K562 (cell line): ENCODE data around the gene EIF3C. TPM values are rescaled to one million over a fixed set of nuclear protein-coding genes. Genes with fewer than 3 reads are reported as not detected.
"Not testable (repeated sequence)": the region's sequence is repeated elsewhere in the genome, so short reads cannot be mapped to it uniquely, and the experiment has no call there.

Experiments
- ATAC-seq: fragments of 200-7000 bp; cut with Tn5 transposase; 3 replicates; pipeline ENCODE4 v1.9.1; 2020; ENCODE audit warnings: moderate library complexity
- Bru-seq: library from RNA; stranded (reverse); fragments of 400-500 nt; gene quantifications from one replicate; lab custom pipeline; 2021; lab: Mats Ljungman, UMichigan
- BruChase-seq, 2 experiments: library from RNA; stranded (reverse); fragments of 400-500 nt; gene quantifications; one replicate each; lab custom pipeline; 2021; lab: Mats Ljungman, UMichigan
- BruUV-seq: library from RNA; stranded (reverse); fragments of 400-500 nt; replicated peaks from 2 replicates; lab custom pipeline; 2021; lab: Mats Ljungman, UMichigan
- CTCF ChIA-PET: fragments of 300-600 bp; formaldehyde crosslinking; extraction: SDS; loops from one replicate; lab custom pipeline; 2021; ENCODE audit warnings: low intra/inter-chr PET ratio; lab: Yijun Ruan, JAX
- POLR2A ChIA-PET: fragments of 300-600, 350-650 bp; sonication (Branson Sonifier 250); formaldehyde crosslinking; extraction: SDS; loops from one replicate; lab custom pipeline; 2021; ENCODE audit warnings: antibody characterized with exemption, inconsistent platforms; lab: Yijun Ruan, JAX
- DNase-seq, 4 experiments: peaks; one replicate each; pipeline versions ENCODE4 v3.0.0 to v3.0.0-alpha.2; 2011 to 2018; ENCODE audit warnings: low spot score in 3 of 4, mixed read lengths in 3 of 4; ENCODE audit errors: extremely low read depth in 1 of 4
- FAIRE-seq: peaks from 2 replicates; lab custom pipeline; 2011; peaks lifted over from hg19 to GRCh38; lab: Jason Lieb, UNC
- H2AFZ ChIP-seq: 2 replicates; pipeline ENCODE4 v1.6.0; 2011; ENCODE audit warnings: low read depth, low read length, control low read depth, inconsistent platforms
- H3K27ac ChIP-seq: fragments of 200-600 bp; 3 replicates; pipeline ENCODE4 v1.8.0; 2011; ENCODE audit warnings: low read depth, mild to moderate bottlenecking, control low read depth, inconsistent platforms, low read length, moderate library complexity, mixed read lengths; ENCODE audit errors: extremely low read depth
- H3K27me3 ChIP-seq, 2 experiments: fragments of 300-600 bp in 1 of 2; 2 replicates in 1 of 2; 3 replicates in 1 of 2; pipeline versions ENCODE4 v1.6.0 to v1.8.0; 2011; ENCODE audit warnings: inconsistent platforms in 2 of 2, low read length in 2 of 2, mild to moderate bottlenecking in 1 of 2, mixed read lengths in 1 of 2, moderate library complexity in 1 of 2; ENCODE audit not compliant: control insufficient read depth in 2 of 2, insufficient read depth in 2 of 2
- H3K36me3 ChIP-seq: fragments of 300-600 bp; 3 replicates; pipeline ENCODE4 v1.8.0; 2011; ENCODE audit warnings: mild to moderate bottlenecking, low read length, inconsistent platforms; ENCODE audit not compliant: control insufficient read depth, insufficient read depth
- H3K4me1 ChIP-seq, 2 experiments: fragments of 200-600 bp in 1 of 2; replicated peaks in 1 of 2; 2 replicates in 1 of 2; 3 replicates in 1 of 2; pipeline versions ENCODE4 v1.5.1 to v1.8.0; 2011; ENCODE audit warnings: inconsistent platforms in 2 of 2, low read length in 2 of 2, mild to moderate bottlenecking in 1 of 2, mixed read lengths in 1 of 2, moderate library complexity in 1 of 2; ENCODE audit not compliant: control insufficient read depth in 2 of 2, insufficient read depth in 2 of 2
- H3K4me2 ChIP-seq: 2 replicates; pipeline ENCODE4 v1.6.1; 2011; ENCODE audit warnings: low read length, control low read depth, inconsistent platforms, mixed read lengths; ENCODE audit not compliant: insufficient read depth
- H3K4me3 ChIP-seq: fragments of 200-600 bp; sonication (generic), shearing (Covaris generic); 2 replicates; pipeline ENCODE4 v1.5.1; 2016; ENCODE audit warnings: control low read depth, inconsistent platforms
- H3K79me2 ChIP-seq: fragments of 200-600 bp; 3 replicates; pipeline ENCODE4 v1.8.0; 2011; ENCODE audit warnings: low read length, inconsistent platforms; ENCODE audit not compliant: control insufficient read depth, insufficient read depth
- H3K9ac ChIP-seq, 2 experiments: 2 replicates each; pipeline versions ENCODE4 v1.6.0 to v1.6.1; 2011; ENCODE audit warnings: low read depth in 2 of 2, low read length in 2 of 2, control low read depth in 1 of 2, inconsistent platforms in 1 of 2, mild to moderate bottlenecking in 1 of 2, mixed read lengths in 1 of 2; ENCODE audit not compliant: insufficient read depth in 1 of 2
- H3K9me1 ChIP-seq: one replicate; pipeline ENCODE4 v1.6.0; 2011; ENCODE audit warnings: inconsistent platforms, mild to moderate bottlenecking, low read length, moderate library complexity; ENCODE audit not compliant: control insufficient read depth, insufficient read depth
- H3K9me3 ChIP-seq: replicated peaks from 2 replicates; pipeline ENCODE4 v1.5.1; 2011; ENCODE audit warnings: low read depth, low read length, inconsistent platforms; ENCODE audit not compliant: control insufficient read depth, insufficient read depth
- H4K20me1 ChIP-seq: replicated peaks from 2 replicates; pipeline ENCODE4 v1.6.1; 2011; ENCODE audit warnings: low read length, inconsistent platforms, mixed read lengths; ENCODE audit not compliant: control insufficient read depth, insufficient read depth
- WGBS: fragments of 100-300 bp; shearing (Covaris generic); methylation state at CpG from one replicate; pipeline ENCODE4 v1.1.6; 2016; ENCODE audit warnings: low coverage, mixed read lengths; ENCODE audit not compliant: insufficient coverage; ENCODE audit errors: missing lambda C conversion rate; 5-methylcytosine and 5-hydroxymethylcytosine counted together
- in situ Hi-C: fragments of 300-500 bp; cut with MboI; formaldehyde crosslinking; loops from 4 replicates; pipeline ENCODE4 v1.15.0; 2018; ENCODE audit warnings: inconsistent platforms, mixed read lengths
- intact Hi-C: fragments of 100-400 bp; cut with micrococcal nuclease; formaldehyde crosslinking; loops from 2 replicates; pipeline ENCODE4 v1.14.2; 2022
- long read RNA-seq, 3 experiments: library from polyadenylated mRNA in 2 of 3; library from RNA in 1 of 3; unstranded in 2 of 3; stranded (forward) in 1 of 3; transcript quantifications; one replicate each; pipeline ENCODE4 v2.0.0, GENCODE V29; 2019 to 2022
- polyA minus RNA-seq, 3 experiments: library from RNA; depleted of rRNA, polyadenylated mRNA; stranded (reverse); fragments of >200 nt; gene quantifications; 2 replicates each; pipeline ENCODE4 v1.2.3, GENCODE V29; 2011
- polyA plus RNA-seq, 8 experiments: library from polyadenylated mRNA; depleted of rRNA in 4 of 8; stranded (reverse) in 5 of 8; unstranded in 3 of 8; fragments of >200 nt; fragmentation: Nextera tagmentation in 2 of 8; fragmentation: Illumina TruSeq in 1 of 8; extraction: Ambion mirVana in 2 of 8; extraction: Trizol in 1 of 8; gene quantifications; 2 replicates each; pipeline versions ENCODE4 v1.2.1 to v1.2.3, GENCODE V29; 2011 to 2014; ENCODE audit warnings: inconsistent platforms in 1 of 8, missing spikeins in 1 of 8
- total RNA-seq, 7 experiments: library from RNA; depleted of rRNA in 6 of 7; stranded (reverse); fragments of >200 nt in 6 of 7; fragmentation: Illumina TruSeq in 2 of 7; extraction: Trizol in 2 of 7; gene quantifications; 2 replicates each; pipeline versions ENCODE4 v1.2.1 to v1.2.3, GENCODE V29; 2011 to 2021; ENCODE audit warnings: low replicate concordance in 1 of 7

EIF3C gene, protein sequence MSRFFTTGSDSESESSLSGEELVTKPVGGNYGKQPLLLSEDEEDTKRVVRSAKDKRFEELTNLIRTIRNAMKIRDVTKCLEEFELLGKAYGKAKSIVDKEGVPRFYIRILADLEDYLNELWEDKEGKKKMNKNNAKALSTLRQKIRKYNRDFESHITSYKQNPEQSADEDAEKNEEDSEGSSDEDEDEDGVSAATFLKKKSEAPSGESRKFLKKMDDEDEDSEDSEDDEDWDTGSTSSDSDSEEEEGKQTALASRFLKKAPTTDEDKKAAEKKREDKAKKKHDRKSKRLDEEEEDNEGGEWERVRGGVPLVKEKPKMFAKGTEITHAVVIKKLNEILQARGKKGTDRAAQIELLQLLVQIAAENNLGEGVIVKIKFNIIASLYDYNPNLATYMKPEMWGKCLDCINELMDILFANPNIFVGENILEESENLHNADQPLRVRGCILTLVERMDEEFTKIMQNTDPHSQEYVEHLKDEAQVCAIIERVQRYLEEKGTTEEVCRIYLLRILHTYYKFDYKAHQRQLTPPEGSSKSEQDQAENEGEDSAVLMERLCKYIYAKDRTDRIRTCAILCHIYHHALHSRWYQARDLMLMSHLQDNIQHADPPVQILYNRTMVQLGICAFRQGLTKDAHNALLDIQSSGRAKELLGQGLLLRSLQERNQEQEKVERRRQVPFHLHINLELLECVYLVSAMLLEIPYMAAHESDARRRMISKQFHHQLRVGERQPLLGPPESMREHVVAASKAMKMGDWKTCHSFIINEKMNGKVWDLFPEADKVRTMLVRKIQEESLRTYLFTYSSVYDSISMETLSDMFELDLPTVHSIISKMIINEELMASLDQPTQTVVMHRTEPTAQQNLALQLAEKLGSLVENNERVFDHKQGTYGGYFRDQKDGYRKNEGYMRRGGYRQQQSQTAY
- 481 and 617 TPM in 2 replicates for total RNA-seq (2011; cell fraction: chromatin; rRNA removed; ENCODE audit: low replicate concordance)
- 195 and 201 TPM in 2 replicates for total RNA-seq (2011; cell fraction: nucleolus; rRNA removed)
- total RNA-seq (2011; cell fraction: nucleoplasm; rRNA removed) = 210 and 304 TPM in 2 replicates
- total RNA-seq (2014; rRNA removed) = 611 and 748 TPM in 2 replicates
- 226 and 295 TPM in 2 replicates for total RNA-seq (2014; rRNA removed; fragmentation: Illumina TruSeq; extraction: Trizol)
- 297 and 300 TPM in 2 replicates for total RNA-seq (2015; rRNA removed; fragmentation: Illumina TruSeq; extraction: Trizol)
- total RNA-seq (2021) = 816 and 865 TPM in 2 replicates
- polyA plus RNA-seq (2011; rRNA removed) = 221 and 411 TPM in 2 replicates
- polyA plus RNA-seq (2011; cell fraction: cytosol; rRNA removed) = 360 and 763 TPM in 2 replicates
- 162 and 326 TPM in 2 replicates for polyA plus RNA-seq (2011; cell fraction: nucleus; rRNA removed)
- polyA plus RNA-seq (2012) = 477 and 725 TPM in 2 replicates
- polyA plus RNA-seq (2014; fragmentation: Illumina TruSeq; extraction: Trizol) = 464 and 523 TPM in 2 replicates
- polyA plus RNA-seq (2014; fragmentation: Nextera tagmentation; extraction: Ambion mirVana) = 100 to 1,000 TPM; 131 to 169 TPM
- 598 and 639 TPM in 2 replicates for polyA plus RNA-seq (2014; rRNA removed)
- polyA minus RNA-seq (2011; rRNA and poly(A)+ RNA removed) = 390 and 469 TPM in 2 replicates
- polyA minus RNA-seq (2011; cell fraction: cytosol; rRNA and poly(A)+ RNA removed) = 298 and 331 TPM in 2 replicates
- 65.6 and 71.5 TPM in 2 replicates for polyA minus RNA-seq (2011; cell fraction: nucleus; rRNA and poly(A)+ RNA removed)
- Bru-seq, nascent RNA = percentile 52 among the genes with signal in this experiment
- BruChase-seq, experiment 1, labeled RNA remaining after a 2-hour chase = percentile 56 among the genes with signal in this experiment
- BruChase-seq, experiment 2, labeled RNA remaining after a 6-hour chase = percentile 59 among the genes with signal in this experiment
- long read RNA-seq, experiment 1, transcript EIF3C-201 (21 exons, 3,145 nt) = major isoform, 1,338 of 2,740 reads
- long read RNA-seq, experiment 1, transcript EIF3C-211 (20 exons, 2,986 nt) = minor isoform, 338 of 2,740 reads
- long read RNA-seq, experiment 1, transcript EIF3C-202 (21 exons, 3,137 nt) = minor isoform, 40 of 2,740 reads
- long read RNA-seq, experiment 1, transcript EIF3C-207 (13 exons, 3,957 nt) = minor isoform, 105 of 2,740 reads
- long read RNA-seq, experiment 1, partial matches to known transcripts = 828 of 2,740 reads
- long read RNA-seq, experiment 1, other reads (novel, unspliced or antisense) = 89 of 2,740 reads
- long read RNA-seq, experiment 2, transcript EIF3C-211 (20 exons, 2,986 nt) = minor isoform, 62 of 704 reads
- long read RNA-seq, experiment 2, transcript EIF3C-201 (21 exons, 3,145 nt) = major isoform, 145 of 704 reads
- long read RNA-seq, experiment 2, transcript EIF3C-207 (13 exons, 3,957 nt) = minor isoform, 125 of 704 reads
- long read RNA-seq, experiment 2, transcript EIF3C-202 (21 exons, 3,137 nt) = minor isoform, 5 of 704 reads
- long read RNA-seq, experiment 2, partial matches to known transcripts = 289 of 704 reads
- long read RNA-seq, experiment 2, other reads (novel, unspliced or antisense) = 76 of 704 reads
- long read RNA-seq, experiment 3, transcript EIF3C-201 (21 exons, 3,145 nt) = major isoform, 473 of 655 reads
- long read RNA-seq, experiment 3, transcript EIF3C-211 (20 exons, 2,986 nt) = minor isoform, 35 of 655 reads
- long read RNA-seq, experiment 3, partial matches to known transcripts = 115 of 655 reads
- long read RNA-seq, experiment 3, other reads (novel, unspliced or antisense) = 26 of 655 reads

DNA sequence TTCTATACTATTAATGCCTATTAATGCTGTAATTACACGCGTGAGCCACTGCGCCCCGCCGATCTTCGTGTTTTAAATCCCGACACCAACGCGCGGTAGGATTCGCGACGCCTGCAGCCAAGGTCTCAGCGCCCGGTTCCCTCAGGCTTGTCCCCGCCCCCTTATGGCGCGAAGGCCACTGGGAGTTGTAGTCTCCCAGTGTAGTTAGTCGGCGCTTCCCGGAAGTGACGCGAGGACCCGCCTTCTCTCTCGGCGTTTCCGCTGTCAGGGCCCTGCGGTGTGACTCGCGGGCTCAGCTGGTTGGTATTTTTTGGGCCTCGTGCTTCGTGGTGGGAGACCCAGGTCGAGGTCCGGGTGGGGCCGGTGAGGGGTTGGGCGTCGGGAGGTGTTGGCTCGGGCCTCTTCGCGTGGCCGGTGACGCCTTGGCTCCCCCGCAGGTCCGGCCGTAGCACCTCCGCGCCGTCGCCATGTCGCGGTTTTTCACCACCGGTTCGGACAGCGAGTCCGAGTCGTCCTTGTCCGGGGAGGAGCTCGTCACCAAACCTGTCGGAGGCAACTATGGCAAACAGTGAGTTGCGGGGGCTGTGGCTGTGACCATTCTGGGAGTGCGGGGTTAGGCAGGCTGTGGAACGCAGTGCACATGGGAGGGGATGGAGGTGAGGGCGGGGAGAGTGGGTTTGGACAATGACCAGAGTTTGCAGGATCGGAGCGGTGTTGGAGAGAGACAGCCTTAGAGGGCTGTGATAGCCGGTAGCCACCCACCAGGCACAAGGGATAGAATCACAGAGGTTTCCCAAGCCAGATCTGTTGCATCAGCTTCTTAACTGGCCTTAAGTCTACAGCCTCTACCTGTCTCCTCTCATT is at the start of gene EIF3C:
TSS of gene EIF3C (plus strand) at position 245 of the 864 bp plus-strand sequence. CDS start at position 468, 223 bp downstream.
- DNase-seq, H3K9me3 ChIP-seq, H4K20me1 ChIP-seq, H3K27ac ChIP-seq, H3K36me3 ChIP-seq, H3K9me1 ChIP-seq, BruUV-seq, H3K4me2 ChIP-seq, intact Hi-C loops, H3K27me3 ChIP-seq, H2AFZ ChIP-seq, CTCF ChIA-PET, H3K4me1 ChIP-seq, POLR2A ChIA-PET, H3K79me2 ChIP-seq, H3K9ac ChIP-seq: not testable (repeated sequence)
- in situ Hi-C loops = loop anchor here (25.0 kb wide), 2 partner anchors 99 to 174 kb away; partner anchors contain the start of genes NUPR1 and SULT1A1
- FAIRE-seq (peak; percentile 98), ATAC-seq (peak; percentile 98)
- no CpG with 5 or more reads among the region's 66 CpGs for WGBS
- peak within 1 kb of the TSS; percentile 24; the same call in 1 of the 2 replicates for H3K4me3 ChIP-seq

GRCh38 chr16:28666264-28666663 is 45.0 kb upstream of the EIF3C start:
- H3K27me3 ChIP-seq, H3K4me3 ChIP-seq, H2AFZ ChIP-seq, H3K9me3 ChIP-seq, H3K36me3 ChIP-seq, H3K9ac ChIP-seq, H4K20me1 ChIP-seq, CTCF ChIA-PET, H3K4me2 ChIP-seq, H3K79me2 ChIP-seq, BruUV-seq, FAIRE-seq, intact Hi-C loops, H3K4me1 ChIP-seq, POLR2A ChIA-PET, H3K9me1 ChIP-seq, ATAC-seq, DNase-seq, H3K27ac ChIP-seq: not testable (repeated sequence)
- in situ Hi-C loops = loop anchor here (25.0 kb wide), 2 partner anchors 296 to 371 kb away; partner anchors contain the start of genes NFATC2IP and SPNS1
- WGBS = 88% methylated on average over 7 of the region's 25 CpGs
